ENCODE results near the gene CNKSR3.

GRCh38 chr6:154548130-154548830, 37.8 kb upstream of the CNKSR3 start:
- no peak for TF ChIP-seq CTCF (IDR thresholded peaks at IDR 0.05)
- TF ChIP-seq EP300 (IDR thresholded peaks at IDR 0.05): no peak
